Stimulated activated CD8-positive, alpha-beta memory T cell treated with anti-CD3 and anti-CD28 coated beads, Interleukin-12 subunit alpha, Interleukin-12 subunit beta, amount 100 ng/mL, for 24 hours (primary cell): ENCODE measurements around the gene GRID1.
A peak's percentile ranks its signal among the peaks of the same experiment; 100 is the strongest.
"Not testable (repeated sequence)": the region's sequence is repeated elsewhere in the genome, so short reads cannot be mapped to it uniquely, and the experiment has no call there.

Source experiments
- DNase-seq: peaks from one replicate; pipeline ENCODE4 v3.0.0-alpha.2; 2020; ENCODE audit errors: extremely low read depth

Gene GRID1

DNA sequence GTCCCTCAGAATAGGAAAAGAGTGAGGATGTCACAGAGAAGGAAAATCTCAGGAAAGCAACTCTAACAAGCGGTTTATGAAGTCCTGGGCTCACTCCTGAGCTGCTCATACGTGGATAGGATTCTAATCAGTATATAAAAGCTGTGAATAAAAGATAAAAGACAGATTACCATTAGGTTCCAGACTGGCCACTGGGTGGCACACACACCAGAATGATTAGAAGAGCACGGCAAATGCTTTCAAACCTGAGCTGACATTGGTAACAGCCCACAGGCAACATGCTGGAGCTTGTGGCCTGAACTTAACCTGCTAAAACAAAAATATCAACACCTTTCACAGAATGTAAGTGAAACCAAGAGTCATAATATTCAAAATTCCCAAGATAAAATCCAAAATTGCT is 370.8 kb downstream of the GRID1 start:
- DNase-seq, result peak; percentile 0

DNA sequence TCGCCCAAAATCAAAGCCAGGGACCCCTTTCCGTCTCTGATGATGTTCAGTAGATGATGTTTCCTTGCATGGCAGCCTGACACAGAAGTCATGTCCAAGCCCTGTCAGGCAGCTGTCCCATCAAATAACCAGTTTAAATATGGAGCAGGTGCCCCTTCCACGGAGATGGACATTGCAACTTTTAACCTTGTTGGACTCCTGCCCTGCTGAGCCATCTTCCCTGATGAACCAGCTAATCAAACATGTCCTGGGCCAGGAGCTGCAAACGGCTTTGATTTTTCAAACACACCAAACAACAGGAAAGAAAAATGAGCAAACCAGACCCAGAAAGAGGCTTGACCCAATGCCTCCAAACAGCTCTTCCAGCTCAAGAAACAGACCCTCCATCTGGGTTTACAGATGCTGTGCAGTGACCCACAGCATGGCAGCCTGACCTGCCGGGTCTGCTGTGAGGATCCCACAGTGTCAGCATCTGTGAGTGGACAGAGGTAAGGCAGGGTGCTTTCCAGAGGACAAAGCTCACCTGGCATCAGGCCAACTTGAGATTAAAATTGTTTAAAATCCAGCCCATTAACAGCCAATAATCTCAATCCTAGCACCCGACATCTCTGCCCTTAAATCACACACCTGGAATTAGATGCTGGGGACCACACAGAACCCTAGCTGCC is 372.6 kb downstream of the GRID1 start:
- no peak for DNase-seq

DNA sequence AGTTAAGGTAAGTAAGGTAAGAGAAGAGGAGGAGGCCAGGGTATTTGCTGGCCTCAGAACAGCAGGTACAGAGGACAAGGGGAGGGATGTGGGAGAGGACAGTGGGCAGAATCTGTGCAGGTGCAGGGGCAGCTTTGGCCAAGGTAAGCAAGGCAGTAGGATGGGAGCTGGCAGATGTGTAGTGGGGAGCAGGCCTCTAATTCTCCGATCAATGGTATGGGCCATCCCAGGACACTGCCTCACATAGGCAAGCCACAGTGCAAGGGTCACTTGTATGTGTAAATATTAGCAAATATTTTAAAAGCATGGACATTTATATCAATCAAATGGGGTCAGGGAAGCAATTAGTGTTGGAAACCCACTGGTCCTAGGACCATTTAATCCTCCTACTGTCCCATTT is 373.5 kb downstream of the GRID1 start:
- no peak for DNase-seq

DNA sequence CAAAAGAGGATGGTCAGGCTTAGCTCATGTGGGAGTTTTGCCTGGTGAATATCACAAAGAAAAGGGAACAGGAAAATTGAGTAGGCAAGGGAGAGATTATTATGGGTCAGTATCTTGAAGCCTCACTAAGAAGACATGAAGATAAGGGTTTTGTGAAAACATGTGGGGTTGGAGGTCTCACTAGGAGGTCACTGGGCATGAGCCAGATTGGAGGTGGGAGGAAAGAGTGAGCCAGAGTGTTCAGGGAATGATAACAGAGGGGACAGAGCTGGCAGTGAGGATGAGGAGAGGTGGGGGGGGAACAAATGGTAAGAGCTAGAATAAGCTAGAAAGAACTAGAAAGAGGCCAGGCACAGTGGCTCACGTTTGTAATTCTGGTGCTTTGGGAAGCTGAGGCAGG is 374.3 kb downstream of the GRID1 start:
- no peak for DNase-seq

DNA sequence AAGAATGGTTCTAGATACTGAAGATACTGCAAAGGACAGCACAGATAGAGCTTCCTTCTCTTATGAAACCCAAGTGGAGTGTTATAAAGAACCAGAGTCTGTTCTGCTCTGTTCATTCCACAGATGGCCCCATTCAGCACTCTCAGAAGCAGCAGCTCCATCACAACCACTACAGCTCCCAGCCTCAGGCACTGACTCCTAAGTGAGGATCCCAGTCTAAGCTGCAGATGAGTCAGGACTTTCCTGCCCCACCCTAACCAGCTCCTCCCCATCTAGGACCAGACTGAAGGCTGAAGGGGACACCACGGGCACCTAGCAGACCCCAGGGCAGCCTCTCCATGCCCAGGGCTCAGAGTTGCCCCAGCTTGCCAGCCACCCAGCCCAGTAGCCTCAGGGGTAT is 379.8 kb downstream of the GRID1 start:
- DNase-seq, result no peak

DNA sequence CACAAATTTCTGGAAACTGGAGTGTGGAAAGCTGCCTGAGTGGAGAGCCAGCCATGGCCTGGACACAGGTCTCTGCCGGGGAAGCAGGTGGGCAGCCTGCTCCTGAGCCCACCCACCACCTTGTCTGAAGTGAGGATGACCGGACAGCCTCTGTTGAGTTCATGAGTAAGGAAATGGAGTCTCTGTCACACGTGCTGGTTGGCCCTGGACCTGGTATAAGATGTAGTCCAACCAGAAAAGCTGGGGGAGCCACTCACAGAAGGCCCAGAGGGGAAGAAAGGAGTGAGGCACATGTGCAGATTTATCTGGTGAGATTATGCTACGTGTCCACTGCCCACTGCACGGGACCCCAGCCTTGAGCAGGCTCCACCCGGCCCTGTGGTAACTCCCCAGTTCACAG is 383.5 kb downstream of the GRID1 start:
- DNase-seq, result no peak

DNA sequence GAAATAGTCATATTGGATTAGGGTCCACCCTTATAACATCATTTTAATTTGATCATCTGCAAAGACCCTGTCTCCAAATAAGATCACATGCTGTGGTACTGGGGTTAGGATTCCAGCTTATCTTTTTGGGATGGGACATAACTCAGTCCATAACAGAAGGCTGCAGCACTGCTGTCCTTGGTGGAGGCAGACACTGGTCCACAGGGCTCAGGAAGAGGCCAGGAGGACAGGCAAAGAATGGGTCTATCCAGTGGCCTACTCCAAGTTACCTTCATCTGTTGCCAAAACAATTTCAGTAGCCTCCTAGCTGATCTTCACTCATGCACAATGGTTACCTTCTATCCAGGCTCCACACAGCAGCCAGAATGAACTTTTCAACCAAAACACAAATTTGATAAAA is 387.0 kb downstream of the GRID1 start:
- no peak for DNase-seq

DNA sequence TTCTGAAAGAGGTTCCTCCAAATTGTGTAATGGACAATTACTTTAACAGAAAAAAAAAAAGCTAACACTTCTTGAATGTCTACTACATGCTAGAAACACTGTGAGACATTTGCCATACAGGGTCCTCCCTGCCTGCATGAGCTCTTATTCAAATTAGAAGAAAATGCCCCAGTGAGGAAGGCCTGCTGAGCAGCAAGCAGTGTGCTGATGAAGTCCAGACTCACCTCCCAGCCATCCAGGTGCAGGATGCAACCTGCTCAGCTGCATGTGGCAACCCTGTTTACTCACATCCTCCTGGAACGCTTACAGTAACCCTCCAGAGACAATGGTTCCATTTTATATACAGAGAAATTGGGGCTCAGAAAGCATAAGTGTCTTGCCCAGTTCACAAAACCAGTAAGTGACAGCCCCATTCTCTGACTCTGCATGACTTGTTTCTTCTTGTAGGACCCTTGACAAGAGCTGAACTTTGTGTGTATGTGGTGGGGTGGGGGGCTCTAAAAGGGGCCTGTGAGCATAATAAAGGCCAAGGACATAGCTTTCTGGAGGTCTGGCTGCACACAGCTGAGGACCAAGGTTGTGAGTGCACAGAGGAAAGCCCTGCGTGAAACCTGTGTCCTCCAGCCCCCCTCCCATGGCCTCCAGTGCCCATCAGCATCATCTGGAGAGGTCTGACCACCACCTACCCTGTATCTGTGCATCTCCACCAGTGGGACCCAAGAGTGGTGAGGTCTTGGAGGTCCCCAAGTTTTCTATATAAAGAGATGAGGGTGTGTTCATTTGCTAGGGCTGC is 387.8 kb downstream of the GRID1 start:
- DNase-seq, result no peak

DNA sequence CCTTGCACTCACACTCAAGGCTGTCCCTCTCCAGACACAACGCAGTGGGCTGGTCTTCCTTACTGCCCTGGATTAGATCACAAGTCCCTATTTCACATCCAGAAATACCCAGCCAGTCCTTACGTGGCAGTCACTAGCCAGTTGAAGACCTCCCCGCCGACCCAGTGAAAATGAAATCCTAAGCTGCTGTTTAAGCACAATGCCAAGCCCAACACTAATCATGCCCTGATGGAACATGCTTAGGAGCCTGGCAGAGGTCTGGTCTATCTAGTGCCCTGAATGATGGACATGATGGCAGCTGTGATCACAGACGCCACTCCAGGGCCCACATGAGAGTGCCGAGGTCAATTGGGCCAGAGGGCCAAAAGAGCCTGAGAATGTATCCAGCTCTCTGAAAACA is 389.0 kb downstream of the GRID1 start:
- DNase-seq, result no peak

DNA sequence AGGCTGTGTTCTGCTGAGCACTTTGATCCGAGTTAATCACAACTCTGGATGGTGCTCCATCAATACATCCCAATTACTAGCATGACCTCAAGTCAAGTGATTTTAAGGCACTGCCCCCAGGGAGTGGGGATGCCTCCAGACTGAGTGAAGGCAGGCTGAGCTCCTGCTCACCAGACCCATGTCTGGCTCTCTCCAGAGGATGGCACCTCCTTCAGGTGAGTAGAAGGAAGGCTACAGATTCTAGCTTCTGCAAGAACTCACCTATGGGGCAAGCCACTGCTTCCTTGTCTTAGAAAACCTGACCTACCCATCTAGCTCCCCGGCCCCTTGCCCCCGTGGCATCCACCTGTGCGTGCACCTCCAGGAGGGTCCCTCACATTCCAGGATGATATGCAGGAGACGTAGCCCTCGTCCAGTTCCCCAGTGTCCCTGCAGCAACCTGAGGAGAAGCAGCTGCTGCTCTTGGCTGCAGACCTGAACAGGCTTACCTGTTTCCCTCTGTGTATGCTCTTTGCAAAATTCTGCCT is 390.3 kb downstream of the GRID1 start:
- DNase-seq, result no peak

DNA sequence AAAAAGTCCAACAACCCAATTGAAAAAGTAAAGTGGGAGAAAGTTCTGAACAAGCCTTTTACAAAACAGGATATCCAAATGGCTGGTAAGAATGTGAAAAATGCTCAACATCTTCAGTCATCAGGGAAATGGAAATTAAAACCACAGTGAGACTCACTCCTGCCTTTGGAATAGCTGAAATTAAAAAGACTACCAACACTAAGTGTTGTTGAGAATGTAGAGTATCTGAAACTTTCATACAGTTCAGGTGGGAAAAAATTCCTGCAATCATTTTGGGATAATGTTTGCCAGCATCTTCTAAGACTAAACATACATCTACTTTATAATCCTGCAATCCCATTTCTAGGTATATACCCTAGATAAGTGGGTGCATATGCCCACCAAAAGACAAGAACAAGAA is 395.1 kb downstream of the GRID1 start:
- no peak for DNase-seq

DNA sequence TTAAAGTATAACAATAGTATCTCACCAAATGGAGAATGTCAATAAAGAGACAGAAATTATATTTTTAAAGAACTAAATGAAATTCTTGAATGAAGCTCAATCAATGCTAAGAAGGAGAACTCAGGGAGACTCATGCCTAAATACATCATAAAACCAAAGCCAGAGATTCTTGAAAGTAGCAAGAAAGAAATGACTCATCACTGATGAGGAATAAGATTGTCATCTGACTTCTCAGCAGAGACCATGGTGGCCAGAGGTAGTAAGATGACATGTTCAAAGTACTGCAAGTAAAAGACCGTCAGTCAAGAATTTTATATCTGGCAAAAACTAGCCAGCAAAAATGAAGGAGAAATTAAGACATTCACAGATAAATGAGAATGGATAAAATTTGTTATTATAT is 399.0 kb downstream of the GRID1 start:
- no peak for DNase-seq

DNA sequence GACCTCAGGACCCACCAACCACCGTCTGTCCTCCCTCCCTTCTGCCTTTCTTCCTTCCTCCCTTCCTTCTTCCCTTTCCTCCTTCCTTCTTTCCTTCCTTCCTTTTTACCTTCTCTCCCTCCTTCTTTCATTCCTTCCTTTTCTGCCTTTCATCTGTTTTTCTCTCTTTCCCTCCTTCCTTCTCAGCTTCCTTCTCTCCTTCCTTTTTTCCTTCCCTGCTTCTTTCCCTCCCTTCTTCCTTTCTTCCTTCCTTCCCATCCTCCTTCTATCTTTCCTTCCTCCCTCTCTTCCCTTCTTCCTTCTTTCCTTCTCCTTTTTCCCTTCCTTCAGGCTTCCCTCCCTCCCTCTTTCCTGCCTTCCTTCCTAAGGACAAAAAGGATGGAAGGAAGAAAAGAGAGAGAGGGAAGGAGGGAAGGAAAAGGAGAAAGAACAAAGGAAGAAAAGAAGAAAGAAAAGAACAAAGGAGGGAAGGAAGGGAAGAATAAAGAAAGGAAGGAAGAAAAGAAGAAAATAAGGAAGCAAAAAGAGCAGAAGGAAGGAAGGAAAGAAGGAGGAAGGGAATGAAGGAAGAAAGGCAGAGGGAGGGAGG is 405.0 kb downstream of the GRID1 start:
- no peak for DNase-seq

DNA sequence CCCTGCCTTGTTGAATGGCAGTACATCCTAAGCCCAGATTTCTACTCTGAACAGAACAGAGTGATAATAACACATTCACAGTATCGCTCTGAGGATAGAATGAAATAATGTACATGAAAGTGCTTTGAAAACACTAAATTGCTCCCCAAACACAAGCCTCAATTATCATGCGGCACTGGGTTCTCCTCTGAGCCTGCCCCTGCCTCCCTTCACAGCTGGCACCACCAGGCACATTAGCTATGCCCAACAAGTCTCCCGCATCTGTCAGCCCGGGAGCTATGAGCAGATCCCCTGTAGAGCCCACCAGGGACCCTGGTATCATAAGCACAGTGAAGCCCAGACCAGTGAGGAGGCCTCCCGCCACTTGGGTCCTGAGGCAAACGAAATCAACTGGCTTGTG is 405.5 kb downstream of the GRID1 start:
- DNase-seq, result no peak

DNA sequence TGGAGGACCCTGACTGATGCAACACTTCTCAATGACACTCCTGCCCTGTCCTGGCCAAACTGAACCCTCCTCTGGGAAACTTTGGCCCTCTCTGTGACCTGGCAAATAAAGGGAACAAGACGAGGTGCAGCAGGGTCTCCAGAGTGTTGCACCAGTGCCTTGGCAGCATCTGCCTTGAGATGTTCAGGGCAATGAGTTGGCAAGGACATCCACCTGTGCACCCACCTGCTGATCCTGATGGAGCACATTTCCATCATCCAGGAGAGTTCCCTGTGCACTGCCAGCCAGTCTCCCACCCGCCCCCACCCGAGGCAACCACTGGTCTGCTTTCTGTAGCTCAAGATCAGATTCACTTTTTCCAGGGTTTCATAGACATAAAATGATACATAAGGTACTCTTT is 407.4 kb downstream of the GRID1 start:
- no peak for DNase-seq

DNA sequence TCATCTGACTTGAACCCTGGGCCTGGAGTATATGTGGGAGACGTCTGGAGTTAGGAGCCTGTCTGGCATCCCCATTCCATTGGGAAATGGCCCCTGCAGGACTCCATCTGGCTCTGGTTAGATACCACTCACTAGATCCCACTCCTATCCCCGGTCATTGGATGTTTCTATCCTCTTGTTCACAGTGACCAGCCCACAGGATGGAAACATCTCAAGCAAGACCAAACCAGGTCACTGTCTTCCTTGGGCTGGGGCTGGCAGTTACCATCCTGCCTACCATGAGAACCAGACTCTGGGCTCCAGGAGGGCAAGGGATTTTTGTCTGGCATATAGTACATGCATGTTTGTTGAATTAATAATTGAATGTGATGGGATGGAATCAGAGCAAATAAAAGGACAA is 415.7 kb downstream of the GRID1 start:
- DNase-seq, result no peak

DNA sequence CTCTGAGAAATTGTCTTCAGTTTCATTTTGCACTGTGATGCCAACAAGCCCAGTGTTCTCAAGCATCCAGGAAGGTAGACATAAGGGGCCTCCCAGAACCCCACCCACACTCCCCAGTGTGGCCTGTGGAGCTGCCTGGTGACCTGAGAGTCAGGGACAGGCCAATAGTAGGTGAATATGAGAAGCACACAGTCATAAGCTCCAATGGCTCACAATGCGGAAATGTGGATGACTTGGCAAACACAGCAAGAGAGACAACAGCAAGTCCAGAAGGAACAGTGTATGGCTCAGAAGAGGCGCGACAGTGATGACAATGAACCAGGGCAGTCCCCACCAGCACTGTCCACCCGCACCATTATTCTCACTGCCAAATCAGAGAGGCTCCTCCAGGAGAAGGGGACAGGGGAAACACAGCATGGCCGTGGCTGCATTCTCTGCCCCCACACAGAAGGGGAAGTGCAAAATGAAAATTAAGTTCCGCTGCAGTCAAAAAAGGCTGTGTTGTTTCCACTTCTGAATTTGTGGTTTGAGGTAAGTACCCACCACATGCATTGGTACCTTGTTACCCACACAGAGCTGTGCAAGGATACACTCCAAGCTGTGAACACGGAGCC is 419.8 kb downstream of the GRID1 start:
- no peak for DNase-seq

DNA sequence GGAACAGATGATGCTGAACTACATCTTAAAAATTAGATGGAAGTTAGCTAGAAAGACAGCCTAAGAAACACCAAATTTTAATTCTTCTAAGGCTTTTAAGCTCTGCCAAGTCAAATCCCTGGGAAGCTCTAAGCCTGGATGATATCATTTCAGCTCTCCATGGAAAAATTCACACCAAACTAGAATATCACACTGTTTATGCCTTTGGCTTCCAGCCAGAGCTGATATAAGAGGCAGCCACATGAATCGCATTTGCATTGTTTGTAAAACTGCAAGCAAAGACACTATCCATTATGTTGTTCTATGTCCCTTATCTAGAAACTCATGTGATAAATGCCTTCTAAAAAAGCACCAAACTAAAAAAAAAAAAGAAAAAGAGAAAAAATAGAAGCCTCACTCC is 430.4 kb downstream of the GRID1 start:
- DNase-seq, result no peak

DNA sequence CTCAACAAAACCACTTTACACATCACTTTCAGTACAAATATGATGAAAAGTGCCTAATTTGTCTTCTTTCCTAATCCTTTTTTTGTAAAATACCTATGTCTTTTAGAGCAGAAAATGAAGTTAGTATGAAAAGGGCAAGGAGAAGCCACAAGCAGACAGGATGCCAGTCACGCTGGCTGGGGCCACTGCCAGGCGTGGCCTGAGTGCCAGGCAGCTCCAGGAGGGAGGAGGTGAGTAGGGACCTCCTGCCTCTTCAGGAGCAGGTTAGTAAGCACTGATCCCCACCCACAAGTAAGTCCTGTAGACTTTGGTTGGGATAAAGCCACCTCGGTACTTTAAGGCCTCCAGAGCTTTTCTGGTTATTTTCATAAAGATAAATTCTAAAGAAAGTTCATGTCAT is 432.0 kb downstream of the GRID1 start:
- DNase-seq, result no peak

DNA sequence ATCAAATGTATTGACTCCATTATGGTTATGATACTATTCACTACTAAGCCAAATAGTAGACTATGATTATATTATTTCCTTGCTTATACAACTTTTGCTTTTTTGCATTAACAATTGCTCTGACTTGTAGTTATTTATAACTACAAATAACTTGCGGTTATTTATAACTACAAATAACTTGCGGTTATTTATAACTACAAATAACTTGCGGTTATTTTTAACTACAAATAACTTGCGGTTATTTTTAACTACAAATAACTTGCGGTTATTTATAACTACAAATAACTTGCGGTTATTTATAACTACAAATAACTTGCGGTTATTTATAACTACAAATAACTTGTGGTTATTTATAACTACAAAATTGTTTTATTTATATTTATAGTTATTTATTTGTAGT is 436.6 kb downstream of the GRID1 start:
- not testable (repeated sequence) for DNase-seq

DNA sequence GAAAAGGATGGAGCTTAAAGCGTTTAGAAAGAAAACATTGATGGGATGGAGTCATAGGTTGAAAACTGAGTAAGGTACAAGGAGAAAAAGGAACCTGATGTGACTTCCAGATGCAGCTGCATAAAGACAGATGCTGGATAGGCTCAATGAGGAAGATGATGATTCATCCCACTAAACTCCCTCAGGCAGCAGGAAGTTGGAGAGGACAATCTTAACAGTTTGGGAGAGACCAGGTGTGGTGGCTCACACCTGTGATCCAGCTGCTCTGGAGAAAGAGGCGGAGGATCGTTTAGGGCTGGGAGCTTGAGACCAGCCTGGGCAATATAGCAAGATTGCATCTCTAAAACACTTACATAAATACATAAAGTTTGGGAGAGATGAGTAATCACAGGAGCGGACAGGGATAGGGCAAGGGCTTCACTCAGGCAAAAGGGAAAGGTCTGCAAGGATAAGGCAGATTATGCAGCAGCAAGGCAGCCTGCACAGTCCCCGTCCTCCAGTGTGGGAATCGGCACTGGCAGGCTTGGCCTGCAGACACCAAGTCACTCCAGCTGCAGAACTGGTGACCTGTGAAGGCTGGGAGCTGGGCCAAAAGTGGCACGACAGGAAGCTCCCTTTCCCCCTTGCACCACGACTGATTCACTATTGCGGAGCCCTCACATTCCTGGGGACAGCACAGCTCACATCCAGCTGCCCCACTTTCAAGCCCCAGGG is 438.5 kb downstream of the GRID1 start:
- no peak for DNase-seq

DNA sequence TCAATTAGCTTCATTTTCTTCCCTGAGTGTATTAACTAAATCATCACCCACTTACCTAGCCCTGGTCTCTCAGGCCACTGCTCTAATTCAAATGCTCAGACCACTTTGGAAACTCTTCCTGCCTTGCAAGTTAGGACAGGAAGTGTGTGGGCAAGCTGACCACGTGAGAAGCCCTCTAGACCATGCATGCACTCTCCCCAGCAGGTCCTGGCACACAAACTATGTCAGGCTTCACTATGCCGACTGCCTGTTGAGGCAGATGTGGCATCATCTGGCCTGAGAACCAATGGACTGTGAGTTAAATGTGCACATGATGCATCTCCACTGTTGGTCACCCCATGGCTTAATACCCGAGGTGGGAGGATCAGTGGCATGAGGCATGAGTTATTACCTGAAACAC is 439.6 kb downstream of the GRID1 start:
- no peak for DNase-seq
